Esophagus (tissue), 2 donors: Measurements from ENCODE around the gene GALNT1. TPM values are rescaled to one million over a fixed set of nuclear protein-coding genes. Genes with fewer than 3 reads are reported as not detected.

Source experiments
- H3K27ac ChIP-seq, 2 donors: one replicate each; pipeline ENCODE4 v1.5.1; 2013; ENCODE audit warnings: low read depth in 2 of 2, mild to moderate bottlenecking in 2 of 2, inconsistent platforms in 1 of 2, low read length in 1 of 2, moderate library complexity in 1 of 2
- H3K27me3 ChIP-seq, 2 donors: one replicate each; pipeline ENCODE4 v1.6.1; 2013; ENCODE audit warnings: low read length in 2 of 2, control low read depth in 1 of 2, mild to moderate bottlenecking in 1 of 2; ENCODE audit not compliant: insufficient read depth in 2 of 2, control insufficient read depth in 1 of 2
- H3K36me3 ChIP-seq, 2 donors: one replicate each; pipeline ENCODE4 v1.6.1; 2013; ENCODE audit warnings: low read length in 1 of 2; ENCODE audit not compliant: control insufficient read depth in 2 of 2, insufficient read depth in 2 of 2
- H3K4me1 ChIP-seq, 2 donors: one replicate each; pipeline ENCODE4 v1.6.1; 2013; ENCODE audit warnings: low read length in 1 of 2; ENCODE audit not compliant: control insufficient read depth in 2 of 2, insufficient read depth in 2 of 2
- H3K4me3 ChIP-seq, 2 donors: one replicate each; pipeline ENCODE4 v1.5.1; 2013; ENCODE audit warnings: low read length in 2 of 2, mild to moderate bottlenecking in 2 of 2, low read depth in 1 of 2, moderate library complexity in 1 of 2
- H3K9me3 ChIP-seq, 2 donors: one replicate each; pipeline ENCODE4 v1.6.1; 2013; ENCODE audit warnings: mild to moderate bottlenecking in 2 of 2, low read depth in 1 of 2, low read length in 1 of 2, moderate library complexity in 1 of 2; ENCODE audit not compliant: control insufficient read depth in 2 of 2, insufficient read depth in 1 of 2
- WGBS, 2 donors: extraction: QIAGEN DNeasy Blood & Tissue Kit; methylation state at CpG; one replicate each; pipeline ENCODE4 v1.1.7; 2013; 5-methylcytosine and 5-hydroxymethylcytosine counted together
- polyA plus RNA-seq, 2 donors: library from polyadenylated mRNA; stranded (reverse); fragments of 200-250 nt; gene quantifications; one replicate each; pipeline ENCODE4 v1.2.3, GENCODE V29; 2013
- donor health status: healthy with polysubstance abuse.
- donor health status: Bipolar disorder and iron deficiency.

GALNT1 gene
- polyA plus RNA-seq, 2 donors: 37.5 to 37.7 TPM

GRCh38 chr18:35610724-35611123, 29.2 kb downstream of the GALNT1 start:
- peaks cover 0 to 2% of the 10 kb centered on the region in 2 donors for H3K4me1 ChIP-seq
- H3K36me3 ChIP-seq: no peaks in the 10 kb centered on the region
- H3K9me3 ChIP-seq: no peaks in the 10 kb centered on the region
- H3K27me3 ChIP-seq: no peaks in the 10 kb centered on the region
- no peak overlapping the region for H3K4me3 ChIP-seq
- H3K27ac ChIP-seq: no peak overlapping the region

DNA sequence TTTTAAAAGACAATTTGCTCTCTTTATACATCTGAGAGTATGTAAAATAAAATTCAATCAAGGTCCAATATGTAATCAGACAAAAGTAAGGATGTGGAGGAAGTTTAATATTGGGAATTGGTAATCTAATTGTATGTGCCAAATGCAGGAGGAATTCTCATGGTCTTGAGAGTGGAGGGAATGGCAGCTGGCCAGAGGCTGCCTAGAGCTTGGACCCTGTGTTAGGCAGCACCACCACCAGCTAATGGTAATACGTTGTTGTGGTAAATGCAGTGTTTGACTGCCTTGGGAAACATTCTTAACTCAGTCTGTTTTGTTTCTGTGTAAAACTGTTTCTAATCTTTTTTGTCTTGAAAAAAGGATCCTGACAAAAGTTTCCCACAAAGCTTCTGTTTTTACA, 30.0 kb downstream of the GALNT1 start:
- Histone ChIP-seq H3K4me3 (no peak overlapping the region), H3K36me3 (no peaks in the 10 kb centered on the region), H3K27me3 (no peaks in the 10 kb centered on the region), H3K27ac (no peak overlapping the region), H3K9me3 (no peaks in the 10 kb centered on the region), H3K4me1 (no peaks in the 10 kb centered on the region)
- WGBS, 2 donors: 66 to 68% methylated on average over 1 of the region's 1 CpG

DNA sequence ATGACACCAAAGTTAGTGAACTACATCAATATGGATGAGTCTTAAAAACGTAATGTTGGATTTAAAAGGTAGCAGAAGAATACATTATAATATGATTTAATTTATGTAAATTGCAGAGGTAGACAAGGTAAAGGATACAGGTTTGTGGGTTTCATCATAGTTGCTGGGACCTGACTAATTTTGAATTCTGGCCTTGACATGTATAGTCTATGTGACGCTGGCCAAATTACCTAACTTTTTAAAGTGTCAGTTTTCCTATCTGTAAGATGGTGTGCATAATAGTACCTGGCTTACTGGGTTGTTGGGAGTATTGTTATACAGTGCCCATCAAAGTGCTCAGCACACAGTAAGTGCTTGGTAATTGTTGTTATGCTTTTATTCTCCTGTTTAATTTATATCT, 34.5 kb downstream of the GALNT1 start:
- no peak overlapping the region for H3K4me3 ChIP-seq
- no peak overlapping the region for H3K27ac ChIP-seq
- no peaks in the 10 kb centered on the region for H3K36me3 ChIP-seq
- 90 to 95% methylated on average over 2 of the region's 2 CpGs for WGBS, 2 donors
- no peaks in the 10 kb centered on the region for H3K4me1 ChIP-seq
- H3K9me3 ChIP-seq: no peaks in the 10 kb centered on the region
- H3K27me3 ChIP-seq: no peaks in the 10 kb centered on the region

- WGBS, 2 donors: 57 to 65% methylated on average over 6 of the region's 6 CpGs
- Histone ChIP-seq H3K27ac (peak overlapping the region; percentile 20 to 52), H3K36me3 (no peaks in the 10 kb centered on the region), H3K27me3 (no peaks in the 10 kb centered on the region), H3K4me3 (no peak overlapping the region), H3K9me3 (no peaks in the 10 kb centered on the region), H3K4me1 (no peaks in the 10 kb centered on the region)
These were observed 35.3 kb downstream of the GALNT1 start for GRCh38 chr18:35616664-35617423.

GRCh38 chr18:35617865-35618264, 36.3 kb downstream of the GALNT1 start:
- 94 to 95% methylated on average over 1 of the region's 1 CpG for WGBS, 2 donors
- no peaks in the 10 kb centered on the region for H3K4me1 ChIP-seq

GRCh38 chr18:35618289-35618688, 36.7 kb downstream of the GALNT1 start:
- H3K36me3 ChIP-seq: no peaks in the 10 kb centered on the region
- H3K27ac ChIP-seq: no peak overlapping the region
- no peaks in the 10 kb centered on the region for H3K4me1 ChIP-seq
- no peaks in the 10 kb centered on the region for H3K9me3 ChIP-seq
- H3K4me3 ChIP-seq: no peak overlapping the region
- H3K27me3 ChIP-seq: no peaks in the 10 kb centered on the region

More at GRCh38 chr18:35617865-35618264, 36.3 kb downstream of the GALNT1 start:
- H3K27me3 ChIP-seq: no peaks in the 10 kb centered on the region
- H3K27ac ChIP-seq: no peak overlapping the region
- H3K36me3 ChIP-seq: no peaks in the 10 kb centered on the region
- H3K9me3 ChIP-seq: no peaks in the 10 kb centered on the region
- H3K4me3 ChIP-seq: no peak overlapping the region

- Histone ChIP-seq H3K27me3 (no peaks in the 10 kb centered on the region), H3K27ac (no peak overlapping the region), H3K9me3 (no peaks in the 10 kb centered on the region), H3K4me1 (no peaks in the 10 kb centered on the region), H3K36me3 (no peaks in the 10 kb centered on the region), H3K4me3 (no peak overlapping the region)
- 64 to 71% methylated on average over 5 of the region's 5 CpGs for whole genome bisulfite sequencing, 2 donors
These were observed 37.2 kb downstream of the GALNT1 start for GRCh38 chr18:35618696-35619095.

- Histone ChIP-seq H3K9me3 (no peaks in the 10 kb centered on the region), H3K27ac (no peak overlapping the region), H3K36me3 (no peaks in the 10 kb centered on the region), H3K4me1 (no peaks in the 10 kb centered on the region), H3K4me3 (no peak overlapping the region), H3K27me3 (no peaks in the 10 kb centered on the region)
- WGBS, 2 donors: 80 to 82% methylated on average over 4 of the region's 4 CpGs
These were observed 37.9 kb downstream of the GALNT1 start for GRCh38 chr18:35619464-35619863.

GRCh38 chr18:35619941-35620340, 38.4 kb downstream of the GALNT1 start:
- Histone ChIP-seq H3K4me1 (no peaks in the 10 kb centered on the region), H3K4me3 (no peak overlapping the region), H3K9me3 (no peaks in the 10 kb centered on the region), H3K27me3 (no peaks in the 10 kb centered on the region), H3K36me3 (no peaks in the 10 kb centered on the region), H3K27ac (no peak overlapping the region)
- WGBS, 2 donors: 77 to 83% methylated on average over 4 of the region's 4 CpGs

- Histone ChIP-seq H3K27ac (no peak overlapping the region), H3K36me3 (no peaks in the 10 kb centered on the region), H3K27me3 (no peaks in the 10 kb centered on the region), H3K9me3 (no peaks in the 10 kb centered on the region), H3K4me1 (no peaks in the 10 kb centered on the region), H3K4me3 (no peak overlapping the region)
- WGBS, 2 donors: 65 to 71% methylated on average over 3 of the region's 3 CpGs
These were observed 39.2 kb downstream of the GALNT1 start for GRCh38 chr18:35620765-35621164.
